IMR-90 (cell line): Measurements from ENCODE around the gene SUPT3H. TPM values are rescaled to one million over a fixed set of nuclear protein-coding genes. Genes with fewer than 3 reads are reported as not detected.

Experiments used
- ATAC-seq: fragments of 200-7000 bp; cut with Tn5 transposase; 2 replicates; pipeline ENCODE4 v1.9.1; 2020; ENCODE audit warnings: low read depth, mild to moderate bottlenecking, moderate library complexity
- BruUV-seq: library from RNA; stranded (reverse); fragments of 400-500 nt; replicated peaks from 2 replicates; lab custom pipeline; 2021; lab: Mats Ljungman, UMichigan
- CTCF ChIA-PET: fragments of 300-600 bp; formaldehyde crosslinking; extraction: SDS; loops from one replicate; lab custom pipeline; 2021; ENCODE audit warnings: antibody characterized with exemption; lab: Yijun Ruan, JAX
- POLR2A ChIA-PET: fragments of 300-600 bp; sonication (Branson Sonifier 250); formaldehyde crosslinking; loops from one replicate; lab custom pipeline; 2022; ENCODE audit warnings: antibody characterized with exemption; ENCODE audit not compliant: unreplicated experiment; lab: Charles Lee
- DNase-seq: peaks from one replicate; pipeline ENCODE4 v3.0.0; 2013
- H2AFZ ChIP-seq: replicated peaks from 2 replicates; pipeline ENCODE3; 2013; ENCODE audit warnings: low read length, mild to moderate bottlenecking; ENCODE audit not compliant: poor library complexity
- H2AK5ac ChIP-seq: 2 replicates; pipeline ENCODE4 v1.6.1; 2013; ENCODE audit warnings: low read depth, low read length, inconsistent platforms
- H2AK9ac ChIP-seq: replicated peaks from 2 replicates; pipeline ENCODE3; 2013; ENCODE audit warnings: mild to moderate bottlenecking, low read depth, low read length, moderate library complexity; ENCODE audit not compliant: poor library complexity
- H2BK120ac ChIP-seq: 2 replicates; pipeline ENCODE4 v1.6.1; 2013; ENCODE audit warnings: low read depth, low read length, inconsistent platforms
- H2BK15ac ChIP-seq: 3 replicates; pipeline ENCODE4 v1.6.1; 2013; ENCODE audit warnings: low read depth, low read length, inconsistent platforms
- H2BK20ac ChIP-seq: 2 replicates; pipeline ENCODE4 v1.6.1; 2013; ENCODE audit warnings: low read depth, mild to moderate bottlenecking, inconsistent platforms, low read length, moderate library complexity
- H2BK5ac ChIP-seq: 2 replicates; pipeline ENCODE4 v1.6.1; 2013; ENCODE audit warnings: mild to moderate bottlenecking, low read depth, low read length, inconsistent platforms; ENCODE audit not compliant: poor library complexity, severe bottlenecking
- H3K14ac ChIP-seq: replicated peaks from 2 replicates; pipeline ENCODE4 v1.6.1; 2013; ENCODE audit warnings: low read depth, low read length, inconsistent platforms
- H3K18ac ChIP-seq: 2 replicates; pipeline ENCODE4 v1.6.1; 2013; ENCODE audit warnings: low read depth, low read length, control low read depth
- H3K23ac ChIP-seq: 2 replicates; pipeline ENCODE4 v1.6.1; 2013; ENCODE audit warnings: low read depth, low read length, inconsistent platforms
- H3K27ac ChIP-seq: 2 replicates; pipeline ENCODE4 v1.5.1; 2013; ENCODE audit warnings: mild to moderate bottlenecking, control low read depth, low read length; ENCODE audit not compliant: insufficient read depth
- H3K27me3 ChIP-seq: 2 replicates; pipeline ENCODE4 v1.6.1; 2013; ENCODE audit warnings: low read length; ENCODE audit not compliant: control insufficient read depth, insufficient read depth
- H3K36me3 ChIP-seq: 2 replicates; pipeline ENCODE4 v1.6.1; 2013; ENCODE audit warnings: low read length, mixed read lengths; ENCODE audit not compliant: control insufficient read depth, insufficient read depth
- H3K4ac ChIP-seq: 2 replicates; pipeline ENCODE4 v1.6.1; 2013; ENCODE audit warnings: low read depth, low read length, inconsistent platforms
- H3K4me1 ChIP-seq: 2 replicates; pipeline ENCODE4 v1.6.1; 2013; ENCODE audit warnings: low read length, mixed read lengths; ENCODE audit not compliant: control insufficient read depth, insufficient read depth
- H3K4me2 ChIP-seq: 2 replicates; pipeline ENCODE4 v1.6.1; 2013; ENCODE audit warnings: low read depth, mild to moderate bottlenecking, control low read depth, low read length, moderate library complexity
- H3K4me3 ChIP-seq: 2 replicates; pipeline ENCODE4 v1.5.1; 2013; ENCODE audit warnings: low read depth, mild to moderate bottlenecking, control low read depth, low read length, moderate library complexity; ENCODE audit not compliant: insufficient read depth
- H3K56ac ChIP-seq: 2 replicates; pipeline ENCODE4 v1.6.1; 2013; ENCODE audit warnings: low read length, inconsistent platforms; ENCODE audit not compliant: insufficient read depth; ENCODE audit errors: extremely low read depth
- H3K79me1 ChIP-seq, 2 experiments: 2 replicates each; pipeline ENCODE4 v1.6.1; 2013; ENCODE audit warnings: low read length in 2 of 2, inconsistent platforms in 1 of 2, low read depth in 1 of 2
- H3K9ac ChIP-seq: 2 replicates; pipeline ENCODE4 v1.6.1; 2013; ENCODE audit warnings: low read depth, low read length, control low read depth
- H3K9me1 ChIP-seq: 2 replicates; pipeline ENCODE4 v1.6.1; 2013; ENCODE audit warnings: low read length, inconsistent platforms; ENCODE audit not compliant: insufficient read depth
- H3K9me3 ChIP-seq: 2 replicates; pipeline ENCODE4 v1.6.1; 2013; ENCODE audit warnings: low read length; ENCODE audit not compliant: control insufficient read depth, insufficient read depth
- H4K20me1 ChIP-seq: 2 replicates; pipeline ENCODE4 v1.6.1; 2013; ENCODE audit warnings: low read length, inconsistent platforms; ENCODE audit not compliant: insufficient read depth
- H4K5ac ChIP-seq: 2 replicates; pipeline ENCODE4 v1.6.1; 2013; ENCODE audit warnings: mild to moderate bottlenecking, low read depth, low read length, control low read depth
- H4K8ac ChIP-seq, 2 experiments: 2 replicates each; pipeline ENCODE4 v1.6.1; 2013; ENCODE audit warnings: low read depth in 2 of 2, low read length in 2 of 2, control low read depth in 1 of 2, inconsistent platforms in 1 of 2
- H4K91ac ChIP-seq: 2 replicates; pipeline ENCODE4 v1.6.1; 2013; ENCODE audit warnings: low read depth, low read length, inconsistent platforms; ENCODE audit not compliant: insufficient read depth
- CEBPB ChIP-seq: IDR thresholded peaks from 2 replicates; pipeline ENCODE4 v1.6.1; 2012; ENCODE audit warnings: low read depth, low read length, improper control_type of control experiment
- RAD21 ChIP-seq: IDR thresholded peaks from 2 replicates; pipeline ENCODE4 v1.6.1; 2012; ENCODE audit warnings: low read length, improper control_type of control experiment
- dilution Hi-C: fragments of 300-500 bp; cut with HindIII; formaldehyde crosslinking; loops from one replicate; pipeline ENCODE4 v1.14.3; 2018; ENCODE audit warnings: low sequenced_read_pairs; ENCODE audit not compliant: unreplicated experiment
- in situ Hi-C: fragments of 300-500 bp; cut with MboI; formaldehyde crosslinking; loops from 3 replicates; pipeline ENCODE4 v1.14.3; 2019; ENCODE audit warnings: low sequenced_read_pairs, inconsistent platforms, mixed read lengths
- intact Hi-C: fragments of 100-400 bp; cut with micrococcal nuclease; formaldehyde crosslinking; loops from 2 replicates; pipeline ENCODE4 v1.10.0; 2022
- polyA plus RNA-seq, 3 experiments: library from polyadenylated mRNA; depleted of rRNA; stranded (reverse); fragments of >200 nt; gene quantifications; 2 replicates each; pipeline ENCODE4 v1.2.3, GENCODE V29; 2012; ENCODE audit warnings: low replicate concordance in 1 of 3
- total RNA-seq: library from RNA; depleted of rRNA; stranded (reverse); fragments of >200 nt; gene quantifications from 2 replicates; pipeline ENCODE4 v1.2.3, GENCODE V29; 2012

SUPT3H gene
- total and polyA plus RNA-seq, 2 of the 4 experiments (the other 2 are of a cell fraction): 4.5 to 5.0 TPM

DNA sequence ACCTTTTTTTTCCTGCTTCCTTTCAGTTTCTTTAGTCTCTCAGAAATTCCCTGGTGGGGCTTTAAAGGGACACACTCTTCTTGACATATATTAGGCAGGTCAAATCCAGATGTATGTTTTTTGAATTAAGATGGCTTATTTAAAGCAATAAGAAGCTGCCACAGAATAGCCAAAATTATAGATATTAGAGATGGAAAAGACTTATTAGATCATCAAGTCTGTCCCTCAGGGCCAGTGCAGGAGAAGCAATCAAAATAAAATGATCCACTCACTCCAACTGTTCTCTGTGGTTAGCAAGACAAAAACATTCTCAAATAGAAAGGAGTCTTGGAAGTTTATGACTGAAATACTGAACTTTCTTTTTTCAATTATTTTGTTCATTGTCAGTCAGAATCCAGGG, 527.4 kb downstream of the SUPT3H start:
- in situ Hi-C loops: no loop called here
- H3K27ac ChIP-seq: no peak overlapping the region
- H3K14ac ChIP-seq: no peak overlapping the region
- ATAC-seq (no peak), DNase-seq (no peak)
- H3K9me1 ChIP-seq: no peaks in the 10 kb centered on the region
- no peak overlapping the region for H2BK120ac ChIP-seq
- no peak overlapping the region for H4K5ac ChIP-seq
- intact Hi-C loops: loop anchor here (5.0 kb wide), 1 partner anchor 82 kb away; no protein-coding TSS in a partner anchor
- H3K4me1 ChIP-seq: no peaks in the 10 kb centered on the region
- H3K23ac ChIP-seq: no peak overlapping the region
- no peaks in the 10 kb centered on the region for H3K79me1 ChIP-seq
- H2BK20ac ChIP-seq: no peak overlapping the region
- H3K56ac ChIP-seq: no peak overlapping the region
- no peak overlapping the region for H3K4me2 ChIP-seq
- no peaks in the 10 kb centered on the region for H3K27me3 ChIP-seq
- no peak overlapping the region for H2BK5ac ChIP-seq
- H4K20me1 ChIP-seq: no peaks in the 10 kb centered on the region
- no peak overlapping the region for H3K4me3 ChIP-seq
- no peak overlapping the region for H2AFZ ChIP-seq
- no peak overlapping the region for H2BK15ac ChIP-seq
- H3K9ac ChIP-seq: no peak overlapping the region
- TF ChIP-seq CEBPB (no peak), RAD21 (no peak)
- no peaks in the 10 kb centered on the region for H3K9me3 ChIP-seq
- H4K8ac ChIP-seq: no peak overlapping the region
- ChIA-PET POLR2A (no interaction called here), CTCF (interaction anchor here (0.6 kb wide), 1 partner anchor 257 kb away, joined by 3 read pairs; no protein-coding TSS in a partner anchor)
- H2AK5ac ChIP-seq: no peak overlapping the region
- H3K36me3 ChIP-seq: no peaks in the 10 kb centered on the region
- dilution Hi-C loops: no loop called here
- BruUV-seq: no TSS peak
- H3K18ac ChIP-seq: no peak overlapping the region
- no peak overlapping the region for H3K4ac ChIP-seq
- H2AK9ac ChIP-seq: no peak overlapping the region
- H4K91ac ChIP-seq: no peak overlapping the region
